SU-DHL-6 (cell line): ENCODE results near the gene KCNE5.

Experiments
- EZH2phosphoT487 ChIP-seq: fragments of 200-600 bp; sonication (generic), shearing (Covaris generic); conservative IDR thresholded peaks from 2 replicates; pipeline ENCODE4 v1.6.1; 2018; ENCODE audit warnings: mild to moderate bottlenecking, antibody characterized with exemption, low read length, moderate library complexity, mixed read lengths
- TF ChIP-seq, protein P1 (sequence below): fragments of 200-600 bp; sonication (generic); IDR thresholded peaks from one replicate; pipeline ENCODE4 v1.5.1; 2017; ENCODE audit warnings: antibody characterized with exemption, mild to moderate bottlenecking, low read length, moderate library complexity; ENCODE audit not compliant: insufficient read depth, poor library complexity, severe bottlenecking

DNA sequence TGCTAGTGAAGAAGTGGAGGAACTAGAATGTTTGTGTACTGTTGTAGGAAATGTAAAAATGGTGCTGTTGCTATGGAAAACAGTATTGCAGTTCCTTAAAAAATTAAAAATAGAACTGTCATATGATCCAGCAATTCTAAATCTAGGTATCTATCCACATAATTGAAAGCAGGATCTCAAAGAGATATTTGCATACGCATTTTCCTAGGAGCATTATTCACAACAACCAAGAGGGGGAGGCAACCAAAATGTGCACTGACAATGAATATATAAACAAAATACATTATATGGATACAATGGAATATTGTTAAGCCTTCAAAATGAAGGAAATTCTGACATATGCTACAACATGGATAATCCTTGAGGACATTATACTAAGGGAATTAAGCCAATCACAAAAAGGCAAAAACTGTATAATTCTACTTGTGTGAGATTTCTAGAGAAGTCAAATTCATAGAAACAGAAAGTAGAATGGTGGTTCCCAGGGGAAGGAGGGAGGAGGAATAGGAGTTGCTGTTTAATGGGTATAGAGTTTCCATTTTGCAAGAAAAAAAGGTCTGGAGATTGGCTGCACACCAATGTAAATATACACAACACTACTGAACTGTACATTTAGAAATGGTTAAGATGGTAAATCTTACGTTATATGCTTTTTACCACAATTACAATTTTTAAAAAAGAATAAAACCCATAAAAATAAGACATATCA, 35.6 kb upstream of the KCNE5 start:
- TF ChIP-seq, protein P1, sequence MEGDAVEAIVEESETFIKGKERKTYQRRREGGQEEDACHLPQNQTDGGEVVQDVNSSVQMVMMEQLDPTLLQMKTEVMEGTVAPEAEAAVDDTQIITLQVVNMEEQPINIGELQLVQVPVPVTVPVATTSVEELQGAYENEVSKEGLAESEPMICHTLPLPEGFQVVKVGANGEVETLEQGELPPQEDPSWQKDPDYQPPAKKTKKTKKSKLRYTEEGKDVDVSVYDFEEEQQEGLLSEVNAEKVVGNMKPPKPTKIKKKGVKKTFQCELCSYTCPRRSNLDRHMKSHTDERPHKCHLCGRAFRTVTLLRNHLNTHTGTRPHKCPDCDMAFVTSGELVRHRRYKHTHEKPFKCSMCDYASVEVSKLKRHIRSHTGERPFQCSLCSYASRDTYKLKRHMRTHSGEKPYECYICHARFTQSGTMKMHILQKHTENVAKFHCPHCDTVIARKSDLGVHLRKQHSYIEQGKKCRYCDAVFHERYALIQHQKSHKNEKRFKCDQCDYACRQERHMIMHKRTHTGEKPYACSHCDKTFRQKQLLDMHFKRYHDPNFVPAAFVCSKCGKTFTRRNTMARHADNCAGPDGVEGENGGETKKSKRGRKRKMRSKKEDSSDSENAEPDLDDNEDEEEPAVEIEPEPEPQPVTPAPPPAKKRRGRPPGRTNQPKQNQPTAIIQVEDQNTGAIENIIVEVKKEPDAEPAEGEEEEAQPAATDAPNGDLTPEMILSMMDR = no peak
- no peak for TF ChIP-seq EZH2phosphoT487
